Endodermal cell (in vitro differentiated cells): ENCODE results near the gene ECE1. TPM values are rescaled to one million over a fixed set of nuclear protein-coding genes. Genes with fewer than 3 reads are reported as not detected.

Experiments
- DNase-seq: peaks from one replicate; pipeline ENCODE4 v3.0.0-alpha.2; 2017
- H3K27ac ChIP-seq: 2 replicates; pipeline ENCODE4 v1.5.1; 2013; ENCODE audit warnings: mild to moderate bottlenecking, low read depth, low read length, moderate library complexity
- H3K27me3 ChIP-seq: 2 replicates; pipeline ENCODE4 v1.6.1; 2013; ENCODE audit warnings: mild to moderate bottlenecking, low read length, moderate library complexity; ENCODE audit not compliant: insufficient read depth, control insufficient read depth, poor library complexity, severe bottlenecking
- H3K36me3 ChIP-seq: 2 replicates; pipeline ENCODE4 v1.7.0; 2013; ENCODE audit warnings: mild to moderate bottlenecking, low read length, moderate library complexity; ENCODE audit not compliant: control insufficient read depth, insufficient read depth
- H3K4me1 ChIP-seq: one replicate; pipeline ENCODE4 v1.7.0; 2013; ENCODE audit warnings: low read length; ENCODE audit not compliant: control insufficient read depth, insufficient read depth
- H3K4me3 ChIP-seq: 2 replicates; pipeline ENCODE4 v1.5.1; 2013; ENCODE audit warnings: mild to moderate bottlenecking, low read length, moderate library complexity
- H3K9ac ChIP-seq: 2 replicates; pipeline ENCODE4 v1.6.1; 2013; ENCODE audit warnings: mild to moderate bottlenecking, low read length, moderate library complexity; ENCODE audit not compliant: poor library complexity, severe bottlenecking; ENCODE audit errors: extremely low read depth
- H3K9me3 ChIP-seq: 2 replicates; pipeline ENCODE4 v1.6.1; 2013; ENCODE audit warnings: mild to moderate bottlenecking, low read length, moderate library complexity; ENCODE audit not compliant: control insufficient read depth
- H3K27ac Mint-ChIP-seq: 2 replicates; pipeline ENCODE4 v1.8.0; 2020; ENCODE audit warnings: mixed read lengths
- H3K27me3 Mint-ChIP-seq: 2 replicates; pipeline ENCODE4 v1.8.0; 2021; ENCODE audit warnings: mild to moderate bottlenecking, mixed read lengths; ENCODE audit not compliant: insufficient read depth
- H3K36me3 Mint-ChIP-seq: 2 replicates; pipeline ENCODE4 v1.8.0; 2020; ENCODE audit warnings: low read depth, mixed read lengths
- H3K4me1 Mint-ChIP-seq: 2 replicates; pipeline ENCODE4 v1.8.0; 2020; ENCODE audit warnings: mixed read lengths
- H3K4me3 Mint-ChIP-seq: 2 replicates; pipeline ENCODE4 v1.8.0; 2020; ENCODE audit warnings: mild to moderate bottlenecking, moderate library complexity, mixed read lengths
- H3K9me3 Mint-ChIP-seq: 2 replicates; pipeline ENCODE4 v1.8.0; 2020; ENCODE audit warnings: mild to moderate bottlenecking, mixed read lengths
- CTCF ChIP-seq: fragments of 200-600 bp; sonication (generic); conservative IDR thresholded peaks from 2 replicates; pipeline ENCODE4 v1.5.0; 2021; ENCODE audit warnings: antibody characterized with exemption, mild to moderate bottlenecking
- whole genome bisulfite sequencing, 2 experiments: methylation state at CpG; one replicate each; pipeline versions ENCODE4 v1.1.5 to v1.1.7; 2013; ENCODE audit warnings: missing lambda C conversion rate in 2 of 2, mixed read lengths in 1 of 2; ENCODE audit not compliant: insufficient coverage in 1 of 2, insufficient read length in 1 of 2; 5-methylcytosine and 5-hydroxymethylcytosine counted together
- total RNA-seq, 2 donors: library from RNA; stranded (reverse); fragmentation: NEBNext Ultra II Directional in 1 of 2; extraction: Animal tissue kit (Norgen Biotek cat#: 25700) in 1 of 2; gene quantifications; 2 replicates in 1 of 2; 3 replicates in 1 of 2; pipeline ENCODE4 v1.2.1, GENCODE V29; 2021

ECE1 gene
- total RNA-seq, 2 donors from 2014 or later = 47.8 to 57.9 TPM

DNA sequence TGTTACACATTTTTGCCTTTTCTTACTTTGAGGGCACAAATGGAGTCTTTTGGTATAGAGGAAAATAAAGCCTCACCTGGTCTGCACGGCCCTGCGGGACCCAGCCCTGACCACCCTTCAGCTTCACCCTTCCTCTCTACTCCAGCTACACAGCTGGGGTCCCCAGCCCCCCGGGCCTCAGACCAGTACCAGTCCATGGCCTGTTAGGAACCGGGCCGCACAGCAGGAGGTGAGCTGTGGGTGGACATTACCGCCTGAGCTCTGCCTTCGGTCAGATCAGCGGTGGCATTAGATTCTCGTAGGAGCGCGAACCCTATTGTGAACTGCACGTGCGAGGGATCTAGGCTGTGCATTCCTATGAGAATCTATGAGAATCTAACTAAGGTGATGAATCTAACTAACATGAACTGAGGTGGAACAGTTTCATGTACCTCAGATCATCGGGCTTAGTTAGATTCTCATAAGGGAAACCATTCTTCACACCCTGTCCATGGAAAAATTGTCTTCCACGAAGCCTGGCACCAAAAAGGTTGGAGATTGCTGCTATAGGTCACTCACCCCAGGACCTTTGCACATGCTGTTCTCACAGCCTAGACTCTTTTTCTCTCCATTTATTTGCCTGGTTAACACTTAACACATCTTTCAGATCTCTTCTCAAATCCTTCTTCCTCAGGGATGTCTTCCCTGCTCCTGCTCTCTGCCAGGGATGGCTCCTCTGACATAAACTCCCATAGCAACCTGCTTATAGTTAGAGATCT is 37.5 kb upstream of the ECE1 start:
- DNase-seq = no peak
- Histone ChIP-seq H3K9me3 (no peaks in the 10 kb centered on the region), H3K27ac (no peak overlapping the region), H3K9ac (no peak overlapping the region), H3K4me1 (peaks cover 37% of the 10 kb centered on the region), H3K4me3 (no peak overlapping the region), H3K36me3 (no peaks in the 10 kb centered on the region), H3K27me3 (no peaks in the 10 kb centered on the region)
- 93 to 97% methylated on average over 12 to 15 of the region's 15 CpGs for WGBS, 2 experiments
- Mint-ChIP-seq H3K4me3 (no peak overlapping the region), H3K36me3 (peaks cover 3% of the 10 kb centered on the region), H3K27me3 (no peaks in the 10 kb centered on the region), H3K9me3 (no peaks in the 10 kb centered on the region), H3K4me1 (peaks cover 71% of the 10 kb centered on the region), H3K27ac (no peak overlapping the region)
- TF ChIP-seq CTCF = no peak

- Histone ChIP-seq H3K9me3 (no peaks in the 10 kb centered on the region), H3K4me1 (peaks cover 37% of the 10 kb centered on the region), H3K27ac (peak overlapping the region; percentile 1), H3K27me3 (no peaks in the 10 kb centered on the region), H3K9ac (no peak overlapping the region), H3K4me3 (no peak overlapping the region), H3K36me3 (no peaks in the 10 kb centered on the region)
- TF ChIP-seq CTCF = no peak
- Mint-ChIP-seq H3K4me3 (no peak overlapping the region), H3K9me3 (no peaks in the 10 kb centered on the region), H3K27ac (no peak overlapping the region), H3K36me3 (peaks cover 3% of the 10 kb centered on the region), H3K27me3 (no peaks in the 10 kb centered on the region), H3K4me1 (peaks cover 74% of the 10 kb centered on the region)
- no peak for DNase-seq
- WGBS, 2 experiments = 54 to 84% methylated on average over 7 to 10 of the region's 10 CpGs
Measured at GRCh38 chr1:21326861-21327344, 36.6 kb upstream of the ECE1 start.

GRCh38 chr1:21325731-21326387 is 35.6 kb upstream of the ECE1 start:
- Mint-ChIP-seq H3K27ac (peak overlapping the region; percentile 87), H3K27me3 (no peaks in the 10 kb centered on the region), H3K4me3 (no peak overlapping the region), H3K36me3 (peaks cover 3% of the 10 kb centered on the region), H3K4me1 (peaks cover 76% of the 10 kb centered on the region), H3K9me3 (no peaks in the 10 kb centered on the region)
- Histone ChIP-seq H3K4me1 (peaks cover 38% of the 10 kb centered on the region), H3K27me3 (no peaks in the 10 kb centered on the region), H3K9ac (no peak overlapping the region), H3K36me3 (no peaks in the 10 kb centered on the region), H3K27ac (peak overlapping the region; percentile 33), H3K9me3 (no peaks in the 10 kb centered on the region), H3K4me3 (no peak overlapping the region)
- no peak for TF ChIP-seq CTCF
- no peak for DNase-seq
- 79 to 90% methylated on average over 15 to 19 of the region's 19 CpGs for WGBS, 2 experiments
